GM23338 (cell line): Measurements from ENCODE around the gene DTWD1.

Experiments used
- EZH2 ChIP-seq: fragments of 200-600 bp; sonication (generic); IDR thresholded peaks from one replicate; pipeline ENCODE4 v1.8.0; 2017; ENCODE audit warnings: antibody characterized with exemption, mild to moderate bottlenecking, low read depth; ENCODE audit not compliant: unreplicated experiment
- EZH2phosphoT487 ChIP-seq: fragments of 200-600 bp; sonication (generic); IDR thresholded peaks from one replicate; pipeline ENCODE4 v1.8.1; 2018; ENCODE audit warnings: antibody characterized with exemption; ENCODE audit not compliant: unreplicated experiment
- JUNB ChIP-seq: IDR thresholded peaks from one replicate; pipeline ENCODE4 v1.6.1; 2016; ENCODE audit warnings: antibody characterized with exemption; ENCODE audit not compliant: unreplicated experiment
- POLR2AphosphoS5 ChIP-seq: IDR thresholded peaks from 2 replicates; pipeline ENCODE4 v1.6.1; 2016; ENCODE audit warnings: antibody characterized with exemption, low read depth
- STAT1 ChIP-seq: IDR thresholded peaks from one replicate; pipeline ENCODE4 v1.6.1; 2016; ENCODE audit warnings: antibody characterized with exemption; ENCODE audit not compliant: unreplicated experiment
- TF ChIP-seq, protein P1 (sequence below), 2 experiments: fragments of 200-600 bp in 1 of 2; sonication (generic) in 1 of 2; conservative IDR thresholded peaks; 2 replicates each; pipeline versions ENCODE4 v1.5.1 to v1.6.1; 2016 to 2017; ENCODE audit warnings: antibody characterized with exemption in 2 of 2, low read depth in 2 of 2, mild to moderate bottlenecking in 2 of 2, moderate library complexity in 1 of 2
- TF ChIP-seq, protein P2 (sequence below): IDR thresholded peaks from one replicate; pipeline ENCODE4 v1.6.1; 2018; ENCODE audit warnings: antibody characterized with exemption; ENCODE audit not compliant: unreplicated experiment
- TF ChIP-seq, protein P3 (sequence below): IDR thresholded peaks from 2 replicates; pipeline ENCODE4 v1.6.1; 2016; ENCODE audit warnings: antibody characterized with exemption

DNA sequence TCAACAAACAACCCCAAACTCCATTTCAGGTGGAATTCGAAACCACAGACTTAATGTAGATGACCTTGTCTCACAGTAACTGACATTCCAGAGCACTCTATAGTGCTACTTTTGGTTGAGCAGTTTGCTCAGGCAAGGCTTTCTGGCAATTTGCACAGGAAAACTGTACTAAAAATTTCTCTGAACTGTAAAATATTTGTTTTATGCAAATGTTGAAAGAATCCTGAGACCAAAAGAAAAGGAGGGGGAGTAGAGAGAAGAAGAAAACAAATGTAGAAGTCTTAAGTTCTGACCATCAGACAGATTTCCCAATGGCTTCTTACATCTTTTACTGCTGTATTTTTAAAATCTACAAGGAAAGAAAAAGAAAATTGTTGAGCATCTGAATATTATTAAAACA lies 53.5 kb downstream of the DTWD1 start:
- TF ChIP-seq, protein P1, sequence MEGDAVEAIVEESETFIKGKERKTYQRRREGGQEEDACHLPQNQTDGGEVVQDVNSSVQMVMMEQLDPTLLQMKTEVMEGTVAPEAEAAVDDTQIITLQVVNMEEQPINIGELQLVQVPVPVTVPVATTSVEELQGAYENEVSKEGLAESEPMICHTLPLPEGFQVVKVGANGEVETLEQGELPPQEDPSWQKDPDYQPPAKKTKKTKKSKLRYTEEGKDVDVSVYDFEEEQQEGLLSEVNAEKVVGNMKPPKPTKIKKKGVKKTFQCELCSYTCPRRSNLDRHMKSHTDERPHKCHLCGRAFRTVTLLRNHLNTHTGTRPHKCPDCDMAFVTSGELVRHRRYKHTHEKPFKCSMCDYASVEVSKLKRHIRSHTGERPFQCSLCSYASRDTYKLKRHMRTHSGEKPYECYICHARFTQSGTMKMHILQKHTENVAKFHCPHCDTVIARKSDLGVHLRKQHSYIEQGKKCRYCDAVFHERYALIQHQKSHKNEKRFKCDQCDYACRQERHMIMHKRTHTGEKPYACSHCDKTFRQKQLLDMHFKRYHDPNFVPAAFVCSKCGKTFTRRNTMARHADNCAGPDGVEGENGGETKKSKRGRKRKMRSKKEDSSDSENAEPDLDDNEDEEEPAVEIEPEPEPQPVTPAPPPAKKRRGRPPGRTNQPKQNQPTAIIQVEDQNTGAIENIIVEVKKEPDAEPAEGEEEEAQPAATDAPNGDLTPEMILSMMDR (conservative IDR thresholded peaks at IDR 0.05; ENCODE audit: low read depth in 2 of 2), result no peak
- no peak for TF ChIP-seq POLR2AphosphoS5
- no peak for TF ChIP-seq EZH2
- TF ChIP-seq EZH2phosphoT487, result no peak
- TF ChIP-seq, protein P2, sequence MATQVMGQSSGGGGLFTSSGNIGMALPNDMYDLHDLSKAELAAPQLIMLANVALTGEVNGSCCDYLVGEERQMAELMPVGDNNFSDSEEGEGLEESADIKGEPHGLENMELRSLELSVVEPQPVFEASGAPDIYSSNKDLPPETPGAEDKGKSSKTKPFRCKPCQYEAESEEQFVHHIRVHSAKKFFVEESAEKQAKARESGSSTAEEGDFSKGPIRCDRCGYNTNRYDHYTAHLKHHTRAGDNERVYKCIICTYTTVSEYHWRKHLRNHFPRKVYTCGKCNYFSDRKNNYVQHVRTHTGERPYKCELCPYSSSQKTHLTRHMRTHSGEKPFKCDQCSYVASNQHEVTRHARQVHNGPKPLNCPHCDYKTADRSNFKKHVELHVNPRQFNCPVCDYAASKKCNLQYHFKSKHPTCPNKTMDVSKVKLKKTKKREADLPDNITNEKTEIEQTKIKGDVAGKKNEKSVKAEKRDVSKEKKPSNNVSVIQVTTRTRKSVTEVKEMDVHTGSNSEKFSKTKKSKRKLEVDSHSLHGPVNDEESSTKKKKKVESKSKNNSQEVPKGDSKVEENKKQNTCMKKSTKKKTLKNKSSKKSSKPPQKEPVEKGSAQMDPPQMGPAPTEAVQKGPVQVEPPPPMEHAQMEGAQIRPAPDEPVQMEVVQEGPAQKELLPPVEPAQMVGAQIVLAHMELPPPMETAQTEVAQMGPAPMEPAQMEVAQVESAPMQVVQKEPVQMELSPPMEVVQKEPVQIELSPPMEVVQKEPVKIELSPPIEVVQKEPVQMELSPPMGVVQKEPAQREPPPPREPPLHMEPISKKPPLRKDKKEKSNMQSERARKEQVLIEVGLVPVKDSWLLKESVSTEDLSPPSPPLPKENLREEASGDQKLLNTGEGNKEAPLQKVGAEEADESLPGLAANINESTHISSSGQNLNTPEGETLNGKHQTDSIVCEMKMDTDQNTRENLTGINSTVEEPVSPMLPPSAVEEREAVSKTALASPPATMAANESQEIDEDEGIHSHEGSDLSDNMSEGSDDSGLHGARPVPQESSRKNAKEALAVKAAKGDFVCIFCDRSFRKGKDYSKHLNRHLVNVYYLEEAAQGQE, result no peak
- no peak for TF ChIP-seq JUNB
- TF ChIP-seq, protein P3, sequence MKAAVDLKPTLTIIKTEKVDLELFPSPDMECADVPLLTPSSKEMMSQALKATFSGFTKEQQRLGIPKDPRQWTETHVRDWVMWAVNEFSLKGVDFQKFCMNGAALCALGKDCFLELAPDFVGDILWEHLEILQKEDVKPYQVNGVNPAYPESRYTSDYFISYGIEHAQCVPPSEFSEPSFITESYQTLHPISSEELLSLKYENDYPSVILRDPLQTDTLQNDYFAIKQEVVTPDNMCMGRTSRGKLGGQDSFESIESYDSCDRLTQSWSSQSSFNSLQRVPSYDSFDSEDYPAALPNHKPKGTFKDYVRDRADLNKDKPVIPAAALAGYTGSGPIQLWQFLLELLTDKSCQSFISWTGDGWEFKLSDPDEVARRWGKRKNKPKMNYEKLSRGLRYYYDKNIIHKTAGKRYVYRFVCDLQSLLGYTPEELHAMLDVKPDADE, result no peak
- no peak for TF ChIP-seq STAT1
